HepG2 (cell line): ENCODE data around the gene TFEB. TPM values are rescaled to one million over a fixed set of nuclear protein-coding genes. Genes with fewer than 3 reads are reported as not detected.

Experiments used
- ATAC-seq: fragments of 200-7000 bp; cut with Tn5 transposase; 3 replicates; pipeline ENCODE4 v1.9.1; 2020; ENCODE audit warnings: mild to moderate bottlenecking, moderate library complexity
- BruUV-seq: library from RNA; stranded (reverse); fragments of 400-500 nt; replicated peaks from 2 replicates; lab custom pipeline; 2021; lab: Mats Ljungman, UMichigan
- CTCF ChIA-PET: fragments of 300-600 bp; formaldehyde crosslinking; extraction: SDS; loops from one replicate; lab custom pipeline; 2021; ENCODE audit warnings: low total read pairs, inconsistent platforms, low intra/inter-chr PET ratio; lab: Yijun Ruan, JAX
- POLR2A ChIA-PET: fragments of 350-600 bp; sonication (Branson Sonifier 250); formaldehyde crosslinking; loops from one replicate; lab custom pipeline; 2020; ENCODE audit warnings: antibody characterized with exemption, inconsistent platforms; lab: Yijun Ruan, JAX
- DNase-seq: peaks from one replicate; pipeline ENCODE4 v3.0.0-alpha.2; 2015; ENCODE audit warnings: low spot score
- FAIRE-seq: peaks from 3 replicates; lab custom pipeline; 2011; peaks lifted over from hg19 to GRCh38; lab: Jason Lieb, UNC
- H2AFZ ChIP-seq: one replicate; pipeline ENCODE4 v1.6.1; 2011; ENCODE audit warnings: low read length, inconsistent platforms
- H3K27ac ChIP-seq: fragments of 300-600 bp; 3 replicates; pipeline ENCODE4 v1.8.0; 2011; ENCODE audit warnings: mixed run types, mild to moderate bottlenecking, mixed read lengths, low read length, inconsistent platforms; ENCODE audit not compliant: insufficient read depth; ENCODE audit errors: extremely low read length
- H3K27me3 ChIP-seq, 2 experiments: fragments of 200-600 bp in 1 of 2; 2 replicates in 1 of 2; 3 replicates in 1 of 2; pipeline versions ENCODE4 v1.6.0 to v1.8.0; 2011; ENCODE audit warnings: low read length in 2 of 2, mild to moderate bottlenecking in 2 of 2, moderate library complexity in 2 of 2, inconsistent platforms in 1 of 2; ENCODE audit not compliant: insufficient read depth in 2 of 2, control insufficient read depth in 1 of 2
- H3K36me3 ChIP-seq, 2 experiments: fragments of 200-600 bp in 1 of 2; replicated peaks in 1 of 2; 2 replicates in 1 of 2; 3 replicates in 1 of 2; pipeline versions ENCODE4 v1.5.1 to v1.8.0; 2011; ENCODE audit warnings: low read length in 2 of 2, inconsistent platforms in 1 of 2; ENCODE audit not compliant: insufficient read depth in 2 of 2, control insufficient read depth in 1 of 2
- H3K4me1 ChIP-seq: 2 replicates; pipeline ENCODE4 v1.5.1; 2012; ENCODE audit warnings: low read length, inconsistent platforms; ENCODE audit not compliant: insufficient read depth
- H3K4me2 ChIP-seq: 2 replicates; pipeline ENCODE4 v1.6.0; 2011; ENCODE audit warnings: low read depth, low read length, inconsistent platforms
- H3K4me3 ChIP-seq, 3 experiments: fragments of 200-600 bp in 1 of 3; sonication (generic), shearing (Covaris generic) in 1 of 3; replicated peaks in 1 of 3; 2 replicates each; pipeline ENCODE4 v1.5.1; 2011 to 2016; ENCODE audit warnings: low read length in 3 of 3, inconsistent platforms in 2 of 3, low read depth in 2 of 3, mild to moderate bottlenecking in 2 of 3, control low read depth in 1 of 3, mixed read lengths in 1 of 3; ENCODE audit not compliant: insufficient read depth in 1 of 3
- H3K79me2 ChIP-seq: one replicate; pipeline ENCODE4 v1.6.1; 2011; ENCODE audit warnings: low read length, inconsistent platforms; ENCODE audit not compliant: insufficient read depth
- H3K9ac ChIP-seq: 2 replicates; pipeline ENCODE4 v1.6.0; 2011; ENCODE audit warnings: mild to moderate bottlenecking, low read depth, low read length, inconsistent platforms; ENCODE audit not compliant: insufficient read depth
- H3K9me3 ChIP-seq: 2 replicates; pipeline ENCODE4 v1.5.1; 2012; ENCODE audit warnings: mild to moderate bottlenecking, low read length
- H4K20me1 ChIP-seq: 2 replicates; pipeline ENCODE4 v1.6.0; 2011; ENCODE audit warnings: inconsistent platforms, mild to moderate bottlenecking, low read length, moderate library complexity; ENCODE audit not compliant: insufficient read depth
- WGBS: methylation state at CpG from one replicate; pipeline ENCODE4 v1.1.6; 2017; ENCODE audit warnings: low lambda C conversion rate; 5-methylcytosine and 5-hydroxymethylcytosine counted together
- in situ Hi-C: cut with HindIII; loops from 2 replicates; pipeline ENCODE4 v1.10.0; 2017; ENCODE audit warnings: low pct_unique_long_range_greater_than_20kb; ENCODE audit not compliant: extremely low pct_ligation_motif_present
- intact Hi-C: fragments of 100-400 bp; cut with micrococcal nuclease; formaldehyde crosslinking; loops from one replicate; pipeline ENCODE4 v1.10.0; 2022; ENCODE audit not compliant: unreplicated experiment
- polyA plus RNA-seq, 8 experiments: library from polyadenylated mRNA; depleted of rRNA in 3 of 8; stranded (reverse) in 7 of 8; unstranded in 1 of 8; fragments of >200 nt; fragmentation: Illumina TruSeq in 4 of 8; extraction: Trizol in 4 of 8; gene quantifications; 2 replicates each; pipeline versions ENCODE4 v1.2.1 to v1.2.3, GENCODE V29; 2011 to 2016; ENCODE audit warnings: low read depth in 4 of 8, missing spikeins in 1 of 8, mixed read lengths in 1 of 8; ENCODE audit not compliant: insufficient read depth in 1 of 8
- total RNA-seq, 5 experiments: library from RNA; depleted of rRNA; stranded (reverse); fragments of >200 nt; fragmentation: Illumina TruSeq; extraction: Trizol; gene quantifications; 2 replicates each; pipeline ENCODE4 v1.2.3, GENCODE V29; 2016; ENCODE audit warnings: low read depth in 1 of 5
- TF ChIP-seq, protein P1 (sequence below): sonication (generic); formaldehyde crosslinking; IDR thresholded peaks from 2 replicates; pipeline ENCODE4 v1.4.0; 2020; ENCODE audit warnings: missing genetic modification reagents, borderline replicate concordance

The TFEB gene
- total and polyA plus RNA-seq, 2 of the 13 experiments (the other 11 are each of a cell fraction or from before 2014, with no cell fraction given) = 13.3 to 18.7 TPM

GRCh38 chr6:41774841-41775240, 39.4 kb upstream of the TFEB start:
- ATAC-seq (no peak), FAIRE-seq (no peak), DNase-seq (no peak)
- Histone ChIP-seq H3K4me1 (peaks cover 23% of the 10 kb centered on the region), H4K20me1 (no peaks in the 10 kb centered on the region), H3K79me2 (peaks cover 4% of the 10 kb centered on the region), H3K27ac (no peak overlapping the region), H3K4me2 (no peak overlapping the region), H3K27me3 (no peaks in the 10 kb centered on the region), H3K36me3 (peaks cover 22 to 50% of the 10 kb centered on the region in 2 experiments), H3K9ac (no peak overlapping the region), H3K4me3 (no peak overlapping the region), H3K9me3 (no peaks in the 10 kb centered on the region), H2AFZ (no peak overlapping the region)
- ChIA-PET CTCF (interaction anchor here (4.1 to 4.4 kb wide), 2 partner anchors 39 to 69 kb away, joined by 44 to 61 read pairs; partner anchors contain the start of gene TFEB), POLR2A (interaction anchor here (1.3 to 2.8 kb wide), 2 partner anchors 33 to 41 kb away, joined by 5 to 14 read pairs; no protein-coding TSS in a partner anchor)
- intact Hi-C loops (loop anchor here (5.0 kb wide), 1 partner anchor 173 kb away; no protein-coding TSS in a partner anchor), in situ Hi-C loops (loop anchor here (5.0 to 25.0 kb wide), 2 partner anchors 38 to 437 kb away; partner anchors contain the start of genes MRPS10 and TFEB)
- no TSS peak for BruUV-seq
- TF ChIP-seq, protein P1, sequence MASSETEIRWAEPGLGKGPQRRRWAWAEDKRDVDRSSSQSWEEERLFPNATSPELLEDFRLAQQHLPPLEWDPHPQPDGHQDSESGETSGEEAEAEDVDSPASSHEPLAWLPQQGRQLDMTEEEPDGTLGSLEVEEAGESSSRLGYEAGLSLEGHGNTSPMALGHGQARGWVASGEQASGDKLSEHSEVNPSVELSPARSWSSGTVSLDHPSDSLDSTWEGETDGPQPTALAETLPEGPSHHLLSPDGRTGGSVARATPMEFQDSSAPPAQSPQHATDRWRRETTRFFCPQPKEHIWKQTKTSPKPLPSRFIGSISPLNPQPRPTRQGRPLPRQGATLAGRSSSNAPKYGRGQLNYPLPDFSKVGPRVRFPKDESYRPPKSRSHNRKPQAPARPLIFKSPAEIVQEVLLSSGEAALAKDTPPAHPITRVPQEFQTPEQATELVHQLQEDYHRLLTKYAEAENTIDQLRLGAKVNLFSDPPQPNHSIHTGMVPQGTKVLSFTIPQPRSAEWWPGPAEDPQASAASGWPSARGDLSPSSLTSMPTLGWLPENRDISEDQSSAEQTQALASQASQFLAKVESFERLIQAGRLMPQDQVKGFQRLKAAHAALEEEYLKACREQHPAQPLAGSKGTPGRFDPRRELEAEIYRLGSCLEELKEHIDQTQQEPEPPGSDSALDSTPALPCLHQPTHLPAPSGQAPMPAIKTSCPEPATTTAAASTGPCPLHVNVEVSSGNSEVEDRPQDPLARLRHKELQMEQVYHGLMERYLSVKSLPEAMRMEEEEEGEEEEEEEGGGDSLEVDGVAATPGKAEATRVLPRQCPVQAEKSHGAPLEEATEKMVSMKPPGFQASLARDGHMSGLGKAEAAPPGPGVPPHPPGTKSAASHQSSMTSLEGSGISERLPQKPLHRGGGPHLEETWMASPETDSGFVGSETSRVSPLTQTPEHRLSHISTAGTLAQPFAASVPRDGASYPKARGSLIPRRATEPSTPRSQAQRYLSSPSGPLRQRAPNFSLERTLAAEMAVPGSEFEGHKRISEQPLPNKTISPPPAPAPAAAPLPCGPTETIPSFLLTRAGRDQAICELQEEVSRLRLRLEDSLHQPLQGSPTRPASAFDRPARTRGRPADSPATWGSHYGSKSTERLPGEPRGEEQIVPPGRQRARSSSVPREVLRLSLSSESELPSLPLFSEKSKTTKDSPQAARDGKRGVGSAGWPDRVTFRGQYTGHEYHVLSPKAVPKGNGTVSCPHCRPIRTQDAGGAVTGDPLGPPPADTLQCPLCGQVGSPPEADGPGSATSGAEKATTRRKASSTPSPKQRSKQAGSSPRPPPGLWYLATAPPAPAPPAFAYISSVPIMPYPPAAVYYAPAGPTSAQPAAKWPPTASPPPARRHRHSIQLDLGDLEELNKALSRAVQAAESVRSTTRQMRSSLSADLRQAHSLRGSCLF (CRISPR knock-in tag) = no peak
- WGBS = 96% methylated on average over 3 of the region's 3 CpGs
